ENCODE measurements around the gene IQSEC3. TPM values are rescaled to one million over a fixed set of nuclear protein-coding genes. Genes with fewer than 3 reads are reported as not detected.

IQSEC3 gene
- total and polyA plus RNA-seq, 2 donors: 0.99 to 4.4 TPM

DNA sequence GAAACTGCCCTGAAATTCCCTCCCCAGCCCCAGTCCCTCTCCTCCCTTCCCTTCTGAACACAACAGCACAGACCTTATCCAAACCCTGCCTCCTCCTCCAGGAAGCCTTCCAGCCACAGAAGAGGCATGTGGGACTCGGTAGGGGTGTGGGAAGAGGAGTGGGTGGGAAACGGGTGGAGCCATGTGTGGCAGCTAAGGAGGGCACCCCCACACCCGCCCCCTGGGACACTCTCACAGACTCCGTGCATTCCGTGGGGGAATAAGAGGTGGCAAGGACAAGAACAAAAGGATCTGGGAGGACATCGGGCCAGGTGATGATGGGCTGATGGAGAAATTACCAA is 123.0 kb downstream of the IQSEC3 start:
- H3K27me3 ChIP-seq (ENCODE audit: control insufficient read depth in 2 of 2, insufficient read depth in 1 of 2, low read length in 1 of 2): peaks cover 0 to 22% of the 10 kb centered on the region in 2 donors

DNA sequence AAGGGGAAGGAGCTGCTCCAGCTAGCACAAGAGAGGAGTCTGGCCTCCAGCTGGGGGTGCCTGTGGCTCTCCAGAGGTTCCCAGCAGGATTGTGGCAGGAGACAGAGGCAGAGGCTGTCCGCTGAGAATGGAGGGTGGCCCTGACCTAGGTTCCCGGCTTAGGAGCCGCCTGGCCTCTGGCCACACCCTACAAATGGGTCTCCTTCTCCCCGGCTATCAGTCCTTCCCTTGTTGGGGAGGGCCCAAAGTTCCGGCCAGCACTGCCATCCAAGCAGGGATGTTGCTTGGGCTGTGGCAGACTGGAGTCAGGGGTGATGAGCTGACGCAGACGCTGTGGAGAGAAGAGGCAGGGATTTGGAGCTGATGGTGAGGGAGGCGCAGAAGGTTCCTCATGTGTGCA is 124.3 kb downstream of the IQSEC3 start:
- no peaks in the 10 kb centered on the region for H3K9me3 ChIP-seq (ENCODE audit: control insufficient read depth in 2 of 2, insufficient read depth in 1 of 2, low read length in 1 of 2)
- 97% methylated on average over 8 of the region's 8 CpGs for WGBS
- peaks cover 0 to 5% of the 10 kb centered on the region in 2 donors for H3K4me1 ChIP-seq (ENCODE audit: control insufficient read depth in 2 of 2, insufficient read depth in 2 of 2, low read length in 2 of 2)
- H3K4me3 ChIP-seq (ENCODE audit: low read length in 2 of 2): no peak overlapping the region
- peaks cover 0 to 22% of the 10 kb centered on the region in 2 donors for H3K27me3 ChIP-seq (ENCODE audit: control insufficient read depth in 2 of 2, insufficient read depth in 1 of 2, low read length in 1 of 2)
- H3K36me3 ChIP-seq (ENCODE audit: control insufficient read depth in 2 of 2, insufficient read depth in 2 of 2, low read length in 1 of 2): no peaks in the 10 kb centered on the region
- no peak for DNase-seq (ENCODE audit: low read depth in 6 of 9, low spot score in 9 of 9)
- no peak overlapping the region for H3K27ac ChIP-seq (ENCODE audit: low read depth in 1 of 2, low read length in 1 of 2)

More for the DNA sequence above, 123.0 kb downstream of the IQSEC3 start:
- Histone ChIP-seq H3K9me3 (ENCODE audit: control insufficient read depth in 2 of 2, insufficient read depth in 1 of 2, low read length in 1 of 2) (no peaks in the 10 kb centered on the region), H3K4me3 (ENCODE audit: low read length in 2 of 2) (no peak overlapping the region), H3K36me3 (ENCODE audit: control insufficient read depth in 2 of 2, insufficient read depth in 2 of 2, low read length in 1 of 2) (no peaks in the 10 kb centered on the region), H3K27ac (ENCODE audit: low read depth in 1 of 2, low read length in 1 of 2) (no peak overlapping the region), H3K4me1 (ENCODE audit: control insufficient read depth in 2 of 2, insufficient read depth in 2 of 2, low read length in 2 of 2) (peaks cover 0 to 5% of the 10 kb centered on the region in 2 donors)
- no peak for DNase-seq (ENCODE audit: low read depth in 6 of 9, low spot score in 9 of 9)
- WGBS: 81% methylated on average over 6 of the region's 6 CpGs

DNA sequence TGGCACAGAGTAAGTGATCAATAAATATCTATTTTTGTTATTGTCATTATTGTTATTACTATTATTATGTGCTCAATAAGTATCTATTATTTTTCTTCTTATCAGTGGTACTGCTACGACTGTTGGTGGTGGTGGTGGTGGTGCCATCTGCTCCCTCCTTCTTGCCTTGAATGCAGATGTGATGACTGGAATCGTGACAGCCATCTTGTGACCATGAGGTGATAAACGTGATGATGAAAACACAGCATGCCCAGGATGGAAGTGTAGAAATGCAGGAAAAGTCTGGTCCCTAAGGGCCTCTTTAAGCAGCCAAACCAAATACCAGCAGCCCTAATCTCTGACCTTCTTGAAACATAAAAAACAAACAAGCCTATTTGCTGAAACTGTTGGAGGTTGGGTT is 125.0 kb downstream of the IQSEC3 start:
- WGBS: 97% methylated on average over 3 of the region's 3 CpGs
- Histone ChIP-seq H3K4me1 (ENCODE audit: control insufficient read depth in 2 of 2, insufficient read depth in 2 of 2, low read length in 2 of 2) (peaks cover 0 to 5% of the 10 kb centered on the region in 2 donors), H3K27me3 (ENCODE audit: control insufficient read depth in 2 of 2, insufficient read depth in 1 of 2, low read length in 1 of 2) (peaks cover 0 to 22% of the 10 kb centered on the region in 2 donors), H3K36me3 (ENCODE audit: control insufficient read depth in 2 of 2, insufficient read depth in 2 of 2, low read length in 1 of 2) (no peaks in the 10 kb centered on the region), H3K4me3 (ENCODE audit: low read length in 2 of 2) (no peak overlapping the region), H3K27ac (ENCODE audit: low read depth in 1 of 2, low read length in 1 of 2) (no peak overlapping the region), H3K9me3 (ENCODE audit: control insufficient read depth in 2 of 2, insufficient read depth in 1 of 2, low read length in 1 of 2) (no peaks in the 10 kb centered on the region)
- no peak for DNase-seq (ENCODE audit: low read depth in 6 of 9, low spot score in 9 of 9)

DNA sequence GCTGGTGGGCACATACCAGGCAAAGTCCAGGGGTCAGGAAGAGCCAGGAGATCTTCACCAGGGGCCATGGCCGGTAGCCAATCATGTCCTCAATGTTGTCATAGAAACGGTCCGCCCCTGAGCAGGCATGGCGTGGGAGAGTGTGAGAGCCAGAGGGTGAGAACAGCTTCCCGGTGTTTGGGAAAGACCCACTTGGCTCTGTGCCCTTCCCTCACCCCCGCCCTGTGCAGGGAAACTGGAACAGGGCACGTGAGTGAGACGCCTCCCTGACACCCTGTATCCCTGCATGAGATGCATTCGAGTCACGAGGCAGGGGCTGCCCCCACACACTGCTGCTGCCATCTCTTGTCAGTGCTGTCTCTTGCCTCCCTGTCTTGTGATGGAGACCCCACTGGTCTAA is 126.7 kb downstream of the IQSEC3 start:
- Histone ChIP-seq H3K36me3 (ENCODE audit: control insufficient read depth in 2 of 2, insufficient read depth in 2 of 2, low read length in 1 of 2) (no peaks in the 10 kb centered on the region), H3K4me1 (ENCODE audit: control insufficient read depth in 2 of 2, insufficient read depth in 2 of 2, low read length in 2 of 2) (peaks cover 0 to 5% of the 10 kb centered on the region in 2 donors), H3K9me3 (ENCODE audit: control insufficient read depth in 2 of 2, insufficient read depth in 1 of 2, low read length in 1 of 2) (no peaks in the 10 kb centered on the region), H3K27ac (ENCODE audit: low read depth in 1 of 2, low read length in 1 of 2) (no peak overlapping the region), H3K27me3 (ENCODE audit: control insufficient read depth in 2 of 2, insufficient read depth in 1 of 2, low read length in 1 of 2) (peaks cover 0 to 19% of the 10 kb centered on the region in 2 donors), H3K4me3 (ENCODE audit: low read length in 2 of 2) (no peak overlapping the region)
- WGBS: 92% methylated on average over 10 of the region's 10 CpGs
- no peak for DNase-seq (ENCODE audit: low read depth in 6 of 9, low spot score in 9 of 9)

DNA sequence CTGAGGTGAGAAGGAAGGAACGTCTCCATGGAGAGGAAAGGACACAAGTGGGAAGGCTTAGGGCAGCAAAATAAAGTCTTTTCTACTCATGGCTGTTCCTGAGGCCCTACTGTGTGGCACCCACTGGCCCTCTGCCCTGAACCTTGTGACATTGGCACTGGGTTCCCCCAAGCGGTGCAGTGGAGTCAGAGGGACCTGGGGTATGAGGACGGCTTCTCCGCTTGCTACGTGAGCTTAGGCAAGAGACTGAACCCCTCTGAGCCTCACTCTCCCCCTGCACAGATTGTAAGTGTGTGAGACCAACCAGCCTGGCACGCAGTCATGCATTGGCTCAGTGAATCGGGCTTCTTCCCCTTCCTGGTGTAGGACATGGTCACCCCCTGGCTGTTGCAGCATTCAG is 127.7 kb downstream of the IQSEC3 start:
- Histone ChIP-seq H3K9me3 (ENCODE audit: control insufficient read depth in 2 of 2, insufficient read depth in 1 of 2, low read length in 1 of 2) (no peaks in the 10 kb centered on the region), H3K27ac (ENCODE audit: low read depth in 1 of 2, low read length in 1 of 2) (no peak overlapping the region), H3K4me3 (ENCODE audit: low read length in 2 of 2) (no peak overlapping the region), H3K36me3 (ENCODE audit: control insufficient read depth in 2 of 2, insufficient read depth in 2 of 2, low read length in 1 of 2) (no peaks in the 10 kb centered on the region), H3K27me3 (ENCODE audit: control insufficient read depth in 2 of 2, insufficient read depth in 1 of 2, low read length in 1 of 2) (peaks cover 0 to 16% of the 10 kb centered on the region in 2 donors), H3K4me1 (ENCODE audit: control insufficient read depth in 2 of 2, insufficient read depth in 2 of 2, low read length in 2 of 2) (peaks cover 0 to 4% of the 10 kb centered on the region in 2 donors)
- DNase-seq (ENCODE audit: low read depth in 6 of 9, low spot score in 9 of 9): no peak
- 92% methylated on average over 7 of the region's 7 CpGs for WGBS

DNA sequence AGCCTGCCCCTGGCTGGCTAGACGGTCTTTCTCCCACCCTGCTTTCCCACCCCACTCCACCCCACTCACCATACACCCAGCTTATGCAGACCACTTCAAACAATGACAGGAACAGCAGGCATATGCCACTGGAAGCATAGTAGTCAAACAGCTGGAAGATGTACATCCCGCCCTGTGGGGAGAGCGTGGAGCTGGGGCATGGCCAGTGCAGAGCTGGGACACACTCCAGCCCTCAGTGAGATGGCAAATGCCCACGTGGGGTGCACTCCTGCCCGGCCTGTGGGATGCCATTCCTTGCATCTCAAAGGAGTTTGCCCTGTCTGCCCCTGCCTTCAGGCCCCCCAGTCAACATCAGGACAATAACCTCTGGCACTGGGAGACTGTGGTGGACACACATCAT is 128.6 kb downstream of the IQSEC3 start:
- no peaks in the 10 kb centered on the region for H3K9me3 ChIP-seq (ENCODE audit: control insufficient read depth in 2 of 2, insufficient read depth in 1 of 2, low read length in 1 of 2)
- no peaks in the 10 kb centered on the region for H3K36me3 ChIP-seq (ENCODE audit: control insufficient read depth in 2 of 2, insufficient read depth in 2 of 2, low read length in 1 of 2)
- WGBS: 89% methylated on average over 5 of the region's 5 CpGs
- H3K27me3 ChIP-seq (ENCODE audit: control insufficient read depth in 2 of 2, insufficient read depth in 1 of 2, low read length in 1 of 2): peaks cover 0 to 14% of the 10 kb centered on the region in 2 donors
- H3K4me3 ChIP-seq (ENCODE audit: low read length in 2 of 2): no peak overlapping the region
- DNase-seq (ENCODE audit: low read depth in 6 of 9, low spot score in 9 of 9): no peak
- no peaks in the 10 kb centered on the region for H3K4me1 ChIP-seq (ENCODE audit: control insufficient read depth in 2 of 2, insufficient read depth in 2 of 2, low read length in 2 of 2)
- H3K27ac ChIP-seq (ENCODE audit: low read depth in 1 of 2, low read length in 1 of 2): no peak overlapping the region

DNA sequence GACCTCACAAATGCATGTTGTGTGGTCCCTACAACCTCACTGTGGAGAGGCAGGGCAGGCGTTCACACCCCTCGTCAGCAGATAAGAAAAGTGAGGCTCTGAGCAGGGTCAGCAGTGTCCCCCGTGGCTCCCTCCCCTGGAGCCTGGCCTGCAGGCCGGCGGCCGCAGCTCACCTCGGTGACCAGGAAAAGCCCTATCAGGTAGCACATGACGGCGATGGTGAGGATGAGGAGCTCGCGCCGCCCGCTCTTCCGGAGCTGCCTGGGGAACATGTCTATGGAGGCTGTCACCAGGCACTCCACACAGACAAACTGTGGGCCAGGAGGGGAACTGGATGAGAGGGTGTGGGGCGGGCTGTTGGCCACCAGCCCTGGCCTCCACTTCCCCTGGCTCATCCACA is 129.4 kb downstream of the IQSEC3 start:
- DNase-seq (ENCODE audit: low read depth in 6 of 9, low spot score in 9 of 9): no peak
- 94% methylated on average over 15 of the region's 15 CpGs for WGBS
- no peak overlapping the region for H3K27ac ChIP-seq (ENCODE audit: low read depth in 1 of 2, low read length in 1 of 2)
- no peak overlapping the region for H3K4me3 ChIP-seq (ENCODE audit: low read length in 2 of 2)
- no peaks in the 10 kb centered on the region for H3K4me1 ChIP-seq (ENCODE audit: control insufficient read depth in 2 of 2, insufficient read depth in 2 of 2, low read length in 2 of 2)
- H3K27me3 ChIP-seq (ENCODE audit: control insufficient read depth in 2 of 2, insufficient read depth in 1 of 2, low read length in 1 of 2): peaks cover 0 to 17% of the 10 kb centered on the region in 2 donors
- H3K9me3 ChIP-seq (ENCODE audit: control insufficient read depth in 2 of 2, insufficient read depth in 1 of 2, low read length in 1 of 2): no peaks in the 10 kb centered on the region
- no peaks in the 10 kb centered on the region for H3K36me3 ChIP-seq (ENCODE audit: control insufficient read depth in 2 of 2, insufficient read depth in 2 of 2, low read length in 1 of 2)

DNA sequence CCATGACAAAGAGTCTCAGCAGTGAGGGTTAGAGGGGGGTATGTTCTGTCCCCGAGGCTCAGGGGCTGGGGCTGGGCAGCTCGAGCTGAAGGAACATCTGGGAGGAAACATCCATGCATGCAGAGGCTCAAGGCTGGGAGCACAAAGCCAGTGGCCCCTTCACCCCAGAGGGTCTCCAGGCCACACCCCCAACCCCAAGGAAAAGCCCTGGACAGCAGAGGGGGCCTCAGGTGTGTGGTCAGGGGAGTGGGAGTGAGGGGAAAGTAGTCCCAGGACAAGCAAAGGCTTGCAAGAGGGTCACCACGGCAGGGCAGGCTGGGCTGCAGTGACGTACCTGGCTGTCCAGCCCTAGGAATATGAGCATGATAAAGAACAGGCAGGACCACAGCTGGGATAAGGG is 129.9 kb downstream of the IQSEC3 start:
- H3K36me3 ChIP-seq (ENCODE audit: control insufficient read depth in 2 of 2, insufficient read depth in 2 of 2, low read length in 1 of 2): no peaks in the 10 kb centered on the region
- no peak overlapping the region for H3K27ac ChIP-seq (ENCODE audit: low read depth in 1 of 2, low read length in 1 of 2)
- no peaks in the 10 kb centered on the region for H3K4me1 ChIP-seq (ENCODE audit: control insufficient read depth in 2 of 2, insufficient read depth in 2 of 2, low read length in 2 of 2)
- no peak overlapping the region for H3K4me3 ChIP-seq (ENCODE audit: low read length in 2 of 2)
- no peaks in the 10 kb centered on the region for H3K9me3 ChIP-seq (ENCODE audit: control insufficient read depth in 2 of 2, insufficient read depth in 1 of 2, low read length in 1 of 2)
- WGBS: 86% methylated on average over 4 of the region's 4 CpGs
- DNase-seq (ENCODE audit: low read depth in 6 of 9, low spot score in 9 of 9): no peak
- H3K27me3 ChIP-seq (ENCODE audit: control insufficient read depth in 2 of 2, insufficient read depth in 1 of 2, low read length in 1 of 2): peaks cover 0 to 22% of the 10 kb centered on the region in 2 donors

DNA sequence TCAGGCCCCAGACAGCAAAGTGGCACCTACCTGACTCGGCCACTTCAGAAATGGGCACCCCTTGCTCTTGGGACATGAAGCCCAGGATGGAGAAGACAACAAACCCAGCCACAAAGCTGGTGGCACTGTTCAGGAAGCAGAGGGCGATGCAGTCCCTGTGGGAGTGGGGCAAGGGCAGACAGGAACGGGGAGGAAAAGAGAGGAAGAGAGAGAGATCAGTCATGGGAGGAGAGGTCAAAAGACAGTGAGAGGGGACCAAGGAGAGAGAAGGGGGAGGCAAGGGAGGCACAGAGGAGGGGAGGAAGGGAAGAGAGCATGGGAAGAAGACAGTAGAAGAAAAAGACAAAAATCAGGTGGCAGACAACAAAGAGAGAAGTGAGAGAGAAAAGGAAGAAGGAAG is 130.8 kb downstream of the IQSEC3 start:
- no peak for DNase-seq (ENCODE audit: low read depth in 6 of 9, low spot score in 9 of 9)
- Histone ChIP-seq H3K36me3 (ENCODE audit: control insufficient read depth in 2 of 2, insufficient read depth in 2 of 2, low read length in 1 of 2) (no peaks in the 10 kb centered on the region), H3K9me3 (ENCODE audit: control insufficient read depth in 2 of 2, insufficient read depth in 1 of 2, low read length in 1 of 2) (no peaks in the 10 kb centered on the region), H3K4me3 (ENCODE audit: low read length in 2 of 2) (no peak overlapping the region), H3K27ac (ENCODE audit: low read depth in 1 of 2, low read length in 1 of 2) (no peak overlapping the region), H3K4me1 (ENCODE audit: control insufficient read depth in 2 of 2, insufficient read depth in 2 of 2, low read length in 2 of 2) (no peaks in the 10 kb centered on the region), H3K27me3 (ENCODE audit: control insufficient read depth in 2 of 2, insufficient read depth in 1 of 2, low read length in 1 of 2) (peaks cover 2 to 29% of the 10 kb centered on the region in 2 donors)
- 87% methylated on average over 3 of the region's 3 CpGs for WGBS
